ENCODE results near the gene GAPDHS.

The GAPDHS gene

DNA sequence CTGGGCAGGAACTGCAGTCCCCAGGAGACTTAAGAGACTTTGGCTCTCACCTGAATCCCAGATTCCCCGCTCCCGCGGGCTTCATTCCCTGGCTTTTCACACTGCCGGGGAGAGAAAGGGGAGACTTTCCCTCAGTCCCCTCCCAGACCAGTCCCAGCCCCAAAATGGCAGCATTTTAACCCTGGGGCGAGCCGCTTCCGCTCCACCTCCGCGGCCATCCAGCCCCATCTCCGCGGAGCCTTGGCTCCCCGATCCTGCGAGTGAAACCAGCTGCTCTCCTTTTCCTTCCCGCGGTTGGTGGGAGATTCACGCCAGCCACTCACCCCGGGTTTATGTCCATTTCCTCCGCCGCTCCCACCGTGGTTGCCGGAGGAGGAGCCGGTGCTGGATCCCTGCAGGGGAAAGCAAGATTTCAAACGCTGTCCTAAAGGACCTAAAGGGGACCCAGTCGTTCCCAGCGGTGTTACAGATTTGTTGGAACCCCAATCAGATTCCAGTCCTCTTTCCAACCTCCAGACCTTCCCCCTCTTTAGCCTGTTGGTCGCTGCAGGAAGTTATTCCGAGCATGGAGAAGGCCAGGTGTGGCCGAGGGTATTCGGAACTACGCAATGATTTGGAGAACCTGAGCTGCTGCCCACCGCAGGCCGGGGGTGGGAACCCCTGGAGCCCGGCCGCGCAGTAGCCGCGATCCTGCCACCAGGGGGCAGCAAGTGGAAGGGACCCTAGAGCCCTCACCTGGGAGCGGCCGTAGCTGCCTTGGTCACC lies 23.2 kb upstream of the GAPDHS start:
- DNase-seq, result peak in 33 of 56 donors; percentile 1 to 68 (median 27)

DNA sequence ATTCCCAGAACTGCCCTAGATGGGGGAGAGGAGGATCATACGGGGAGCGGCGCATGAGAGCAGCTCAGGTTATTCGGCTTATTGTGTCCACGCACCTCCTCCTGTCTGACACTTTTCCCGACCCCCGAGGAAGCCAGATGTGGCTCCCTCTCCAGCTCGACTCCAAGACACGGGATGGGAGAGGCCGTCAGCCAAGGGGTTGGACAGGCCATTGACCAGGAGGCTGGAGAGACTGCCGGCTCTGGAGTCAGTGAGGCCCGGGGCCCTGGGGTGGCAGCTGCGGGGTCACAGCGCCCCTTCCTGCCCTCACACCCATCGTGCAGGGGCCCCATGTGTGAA lies 22.7 kb upstream of the GAPDHS start:
- peak in 1 of 56 donors; percentile 26 for DNase-seq

- no peak for DNase-seq
Measured at GRCh38 chr19:35511337-35511736, 21.9 kb upstream of the GAPDHS start.

DNA sequence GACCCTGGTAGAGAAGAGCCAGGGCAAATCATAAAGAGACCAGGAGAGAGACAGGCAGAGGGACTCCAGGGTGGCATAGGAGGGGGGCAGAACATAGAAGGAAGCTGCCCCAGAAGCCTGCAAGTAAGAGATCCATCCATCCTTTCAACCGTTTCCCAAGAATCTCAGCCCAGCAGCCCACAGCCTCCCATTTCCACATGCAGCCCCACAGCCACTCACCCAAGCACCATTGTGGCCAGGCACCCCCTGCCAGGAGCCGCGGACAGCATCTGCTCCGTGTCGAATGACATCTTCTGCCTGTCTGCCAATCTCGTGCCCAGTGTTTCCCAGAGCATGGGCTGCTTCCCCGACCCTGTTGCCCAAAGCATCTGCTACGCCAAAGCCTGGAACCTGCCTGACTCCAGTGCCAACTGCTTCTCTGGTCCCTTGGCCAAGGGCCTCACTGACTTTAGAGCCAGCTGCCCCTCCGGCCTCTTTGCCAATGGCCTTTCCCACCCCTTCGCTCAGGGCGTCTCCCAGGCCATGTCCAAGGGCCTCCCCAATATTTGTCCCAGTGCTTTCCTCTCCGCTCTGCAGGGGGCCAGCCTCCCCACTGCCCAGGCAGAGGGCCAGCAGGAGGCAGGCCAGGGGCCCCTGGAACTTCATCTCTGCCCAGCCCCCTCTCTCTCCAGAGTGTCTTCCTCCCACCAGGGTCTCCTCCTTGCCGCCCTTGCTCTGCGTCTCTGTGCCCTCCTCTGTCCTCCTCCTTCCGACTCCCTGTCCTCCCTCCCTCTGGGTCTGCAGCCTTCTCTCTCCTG lies 20.2 kb upstream of the GAPDHS start:
- DNase-seq, result no peak

DNA sequence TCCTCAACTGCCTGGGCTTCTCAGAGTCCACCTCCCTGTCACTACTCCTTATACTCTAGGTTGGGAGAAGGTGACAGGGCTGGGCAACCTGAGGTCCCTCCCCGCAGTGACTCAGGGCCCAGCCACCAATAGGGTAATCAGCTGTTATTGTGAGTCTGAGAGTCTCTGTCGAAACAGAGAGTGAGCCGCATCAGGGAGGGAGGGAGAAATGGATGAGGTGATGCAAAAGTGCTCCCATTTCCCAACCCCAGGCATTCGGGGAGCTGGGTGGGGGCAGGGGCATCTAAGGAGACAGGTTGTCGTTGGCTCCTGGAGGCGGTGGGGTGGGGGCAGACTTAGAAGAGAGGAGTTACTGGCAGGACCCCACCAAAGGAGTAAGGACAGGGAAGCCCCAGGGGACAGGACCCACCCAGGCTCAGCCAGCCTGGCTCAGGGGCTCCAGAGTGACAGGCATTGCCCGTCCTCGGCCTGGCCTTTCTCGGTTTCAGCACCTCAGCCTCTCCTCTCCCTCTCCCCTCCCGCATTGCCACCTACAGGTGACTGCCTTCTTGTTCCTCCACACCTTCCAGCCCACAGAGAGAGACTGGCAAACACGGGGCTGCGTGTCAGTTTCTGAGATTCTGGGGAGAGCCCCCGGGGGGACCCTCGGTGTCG lies 19.5 kb upstream of the GAPDHS start, which contains the start of gene DMKN:
Gene DMKN, minus strand, starts transcription at position 22 of the 654 bp plus-strand sequence. CDS start 174 bp downstream, outside the sequence.
- no peak for DNase-seq

DNA sequence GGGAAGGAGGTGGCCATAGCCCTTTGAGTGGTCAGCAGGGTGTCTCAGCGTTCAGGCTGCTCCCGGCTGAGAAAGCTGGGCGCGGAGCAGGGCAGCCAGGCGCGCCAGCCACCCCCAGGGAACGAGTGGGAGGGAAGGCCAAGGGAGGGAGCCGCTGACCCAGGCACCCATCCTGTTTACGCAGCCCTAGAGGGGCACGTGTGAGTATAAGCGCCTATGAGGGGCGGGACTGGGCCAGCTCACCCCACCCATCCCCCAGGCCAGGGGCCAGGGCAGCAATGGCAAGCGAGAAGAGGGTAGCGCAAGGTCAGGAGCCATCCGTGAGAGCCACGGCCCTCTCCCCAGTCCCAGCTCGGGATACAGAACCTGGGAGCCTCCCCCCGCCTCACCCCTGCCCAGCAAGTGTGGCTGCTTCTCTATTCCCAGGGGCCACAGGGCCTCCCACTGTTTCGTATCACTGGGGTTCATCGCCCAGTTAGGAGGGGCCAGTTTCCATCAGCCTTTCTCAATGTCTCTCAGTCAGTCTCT lies 18.9 kb upstream of the GAPDHS start:
- DNase-seq, result no peak

GRCh38 chr19:35516310-35516709 lies 16.9 kb upstream of the GAPDHS start:
- no peak for DNase-seq

- no peak for DNase-seq
Measured at GRCh38 chr19:35517342-35517741, 15.9 kb upstream of the GAPDHS start.

- no peak for DNase-seq
Measured at GRCh38 chr19:35518313-35518712, 14.9 kb upstream of the GAPDHS start.

DNA sequence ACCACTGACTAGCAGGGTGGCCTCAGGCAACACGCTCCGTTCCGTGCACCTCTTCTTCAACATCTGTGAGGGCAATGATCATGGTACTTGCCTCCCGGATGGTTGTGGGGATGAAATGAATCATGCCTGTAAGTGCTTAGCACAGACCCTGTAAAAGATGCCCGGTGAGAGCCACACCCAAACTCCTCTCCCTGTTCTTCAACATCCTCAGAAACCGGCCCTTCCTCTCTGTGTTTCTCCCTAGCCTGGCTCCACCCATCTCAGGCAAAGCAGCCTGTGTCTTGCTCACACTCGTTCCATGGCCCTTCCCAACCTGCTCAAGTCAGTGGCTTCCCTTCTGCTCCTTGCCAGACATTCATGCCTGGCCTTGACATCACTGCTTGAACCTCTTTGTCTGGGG lies 14.0 kb upstream of the GAPDHS start:
- no peak for DNase-seq

- DNase-seq, result no peak
Measured at GRCh38 chr19:35521124-35521743, 12.0 kb upstream of the GAPDHS start.

DNA sequence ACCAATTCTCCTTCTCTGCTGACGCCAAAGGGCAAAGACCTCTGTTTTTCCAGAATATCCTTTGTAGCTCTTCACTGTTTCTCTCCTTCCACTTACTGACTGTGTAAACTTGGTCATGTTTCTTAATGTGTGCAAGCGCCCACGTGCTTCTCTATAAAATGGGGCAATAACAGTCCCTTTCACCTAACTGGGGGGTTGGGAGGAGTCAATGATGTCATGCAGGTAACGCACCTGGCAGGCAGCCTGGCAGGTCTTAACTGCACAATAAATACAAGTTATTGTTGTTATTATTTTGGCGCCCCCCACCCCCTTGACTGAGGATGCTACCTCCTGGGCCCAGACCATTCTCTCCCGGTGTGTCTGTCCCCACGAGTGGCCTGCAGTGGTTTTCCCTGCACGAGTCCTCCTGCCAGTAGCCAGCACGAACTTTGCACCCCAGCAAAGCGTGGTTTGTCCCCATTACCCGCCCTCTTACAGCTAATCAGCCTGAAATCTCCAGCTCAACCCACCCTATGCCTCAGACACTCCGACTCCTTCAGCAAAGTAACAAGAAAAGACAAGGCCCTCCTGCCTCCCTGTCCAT lies 10.4 kb upstream of the GAPDHS start:
- no peak for DNase-seq

GRCh38 chr19:35524181-35524837 lies 8.9 kb upstream of the GAPDHS start:
- DNase-seq, result no peak

DNA sequence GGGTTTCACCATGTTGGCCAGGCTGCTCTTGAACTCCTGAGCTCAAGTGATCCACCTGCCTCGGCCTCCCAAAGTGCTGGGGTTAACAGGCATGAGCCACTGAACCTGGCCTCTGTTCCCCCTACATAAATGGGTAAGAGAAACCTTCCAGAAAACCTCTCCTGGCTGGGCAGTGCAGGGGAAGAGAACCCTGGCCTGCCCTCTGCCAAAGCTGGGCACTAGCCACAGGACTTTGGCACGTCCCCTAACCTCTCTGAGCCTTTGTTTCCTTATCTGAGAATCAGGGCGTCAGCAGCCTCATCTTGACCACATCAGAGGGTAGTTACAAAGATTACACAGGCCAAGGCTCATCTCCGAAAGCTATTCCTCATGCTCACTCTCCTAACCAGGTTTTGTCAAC lies 7.4 kb upstream of the GAPDHS start:
- DNase-seq, result no peak

- no peak for DNase-seq
Measured at GRCh38 chr19:35528218-35529038, 4.8 kb upstream of the GAPDHS start, which contains the start of gene SBSN. SBSN (minus strand) TSS chr19:35528311; CDS start chr19:35528281, 30 bp downstream.

- no peak for DNase-seq
Measured at GRCh38 chr19:35529241-35530218, 3.7 kb upstream of the GAPDHS start.

DNA sequence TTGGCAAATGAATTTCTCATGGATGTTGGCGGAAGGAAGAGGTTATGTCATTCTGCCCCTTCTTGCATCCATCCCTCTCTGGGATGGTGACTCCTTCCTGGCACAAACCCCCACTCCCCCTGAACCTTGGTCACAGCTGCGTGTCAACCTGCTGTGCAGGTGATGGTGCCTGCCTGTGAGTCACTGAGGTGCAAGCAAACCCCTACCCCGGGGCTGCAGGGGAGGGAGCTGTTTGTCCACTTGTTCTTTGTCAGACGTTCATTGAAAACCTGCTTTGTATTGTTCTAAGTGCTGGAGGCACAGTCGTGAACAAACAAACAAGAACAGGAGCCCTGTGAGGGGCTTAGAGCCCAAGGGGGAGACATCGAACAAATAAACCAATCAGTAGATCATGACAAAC lies 2.0 kb upstream of the GAPDHS start:
- DNase-seq, result no peak

DNA sequence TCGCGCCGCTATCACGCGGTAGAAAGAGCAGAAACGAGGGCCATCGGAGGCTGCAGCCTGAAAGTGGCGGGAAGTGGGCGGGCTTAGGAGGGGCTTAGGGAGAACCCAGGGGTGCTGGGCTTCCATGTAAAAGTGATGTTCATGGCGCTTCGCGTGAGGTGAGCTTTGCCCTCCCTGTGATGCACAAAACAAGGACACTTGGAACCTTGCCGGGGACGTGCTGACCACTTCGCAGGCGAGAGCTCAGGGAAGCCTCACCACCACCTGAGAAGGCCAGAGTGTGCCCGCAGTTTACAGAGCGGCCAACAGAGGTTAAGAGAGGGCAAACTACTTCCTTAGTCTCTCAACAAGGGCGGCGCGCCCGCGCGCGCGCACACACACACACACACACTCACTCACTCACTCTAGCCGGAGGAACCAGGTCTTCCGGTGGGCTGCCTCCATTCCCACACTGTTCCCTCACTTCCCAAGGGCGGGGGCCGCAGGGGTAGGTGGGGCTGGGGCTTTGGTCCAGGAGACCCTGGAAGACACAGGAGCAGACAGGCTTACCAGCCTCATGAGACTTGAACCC lies 651 bp downstream of the GAPDHS start:
- no peak for DNase-seq

Data from amygdala (tissue), 56 donors.